IPS DF 19.7 (cell line): ENCODE measurements around the gene PPP2R2B.
"Not testable (repeated sequence)": the region's sequence is repeated elsewhere in the genome, so short reads cannot be mapped to it uniquely, and the experiment has no call there.

ENCODE experiments used
- DNase-seq: peaks from one replicate; pipeline ENCODE4 v3.0.0-alpha.2; 2013; ENCODE audit warnings: low read depth, low spot score

PPP2R2B gene

DNA sequence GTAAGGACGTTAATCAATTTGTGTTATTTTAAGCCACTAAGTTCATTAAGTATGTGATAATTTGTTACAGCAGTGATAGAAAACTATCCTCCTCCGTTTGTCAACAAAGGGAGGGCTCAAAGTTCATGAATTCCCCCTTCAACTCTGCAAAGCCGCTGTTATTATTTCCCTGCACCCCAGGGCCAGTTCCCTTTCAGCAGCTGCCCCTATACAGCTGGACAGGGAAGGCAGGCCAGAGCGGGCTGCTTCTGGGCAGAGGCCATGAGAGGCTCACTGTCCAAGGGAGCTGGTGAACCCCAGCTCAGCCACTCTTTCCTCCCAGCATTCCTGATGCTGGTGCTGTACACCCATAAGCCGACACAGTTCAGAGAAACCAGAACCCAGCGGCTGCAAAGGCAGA is 260.1 kb downstream of the PPP2R2B start:
- no peak for DNase-seq

DNA sequence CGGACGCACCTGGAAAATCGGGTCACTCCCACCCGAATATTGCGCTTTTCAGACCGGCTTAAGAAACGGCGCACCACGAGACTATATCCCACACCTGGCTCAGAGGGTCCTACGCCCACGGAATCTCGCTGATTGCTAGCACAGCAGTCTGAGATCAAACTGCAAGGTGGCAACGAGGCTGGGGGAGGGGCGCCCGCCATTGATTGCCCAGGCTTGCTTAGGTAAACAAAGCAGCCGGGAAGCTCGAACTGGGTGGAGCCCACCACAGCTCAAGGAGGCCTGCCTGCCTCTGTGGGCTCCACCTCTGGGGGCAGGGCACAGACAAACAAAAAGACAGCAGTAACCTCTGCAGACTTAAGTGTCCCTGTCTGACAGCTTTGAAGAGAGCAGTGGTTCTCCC is 268.8 kb downstream of the PPP2R2B start:
- not testable (repeated sequence) for DNase-seq

DNA sequence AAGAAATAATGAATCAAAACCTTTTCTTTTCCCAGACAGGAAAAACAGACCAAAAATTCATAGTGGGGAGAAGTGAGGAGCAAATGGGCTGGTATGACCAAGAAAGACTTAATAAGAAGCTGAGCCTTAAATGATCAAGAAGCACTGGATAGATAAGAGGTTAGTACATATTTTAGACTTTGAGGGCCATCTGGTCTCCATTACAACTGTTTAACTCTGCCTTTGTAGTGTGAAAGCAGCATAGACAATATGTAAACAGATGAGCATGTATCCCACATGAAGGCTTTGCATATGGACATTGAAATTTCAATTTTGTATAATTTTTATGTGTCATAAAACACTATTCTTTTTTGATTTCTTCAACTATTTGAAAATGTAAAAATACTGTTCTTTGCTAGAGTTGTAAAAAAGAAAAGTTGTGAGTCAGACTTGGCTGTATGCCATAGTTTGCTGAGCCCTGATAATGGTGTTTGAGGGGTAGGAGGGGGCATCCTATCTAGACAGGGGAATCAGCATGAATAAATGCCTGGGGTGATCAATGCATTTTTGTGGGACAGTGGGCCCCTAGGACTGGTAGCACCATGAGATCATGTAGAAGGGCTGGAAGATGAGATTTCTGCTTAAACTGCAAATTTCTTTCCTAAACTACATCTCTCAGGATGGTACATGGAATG is 270.8 kb downstream of the PPP2R2B start:
- DNase-seq: no peak

DNA sequence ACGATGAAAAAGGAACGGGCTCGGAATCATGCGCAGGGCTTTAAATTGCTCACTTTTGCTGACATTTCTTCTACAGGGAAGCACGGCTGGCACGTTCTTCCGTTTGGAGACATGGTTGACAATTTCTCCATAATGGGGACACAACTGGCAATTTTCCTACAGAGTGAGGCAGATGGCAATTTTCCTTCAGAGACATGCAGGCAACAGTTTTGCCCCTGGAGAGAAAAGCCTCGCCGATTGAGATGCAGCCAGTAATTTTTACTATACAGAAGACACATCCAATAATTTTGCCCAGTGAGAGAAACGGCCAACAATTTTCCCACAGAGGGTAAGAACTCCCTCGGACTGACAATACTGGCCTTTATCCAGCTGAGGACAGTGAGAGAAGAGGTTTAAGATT is 271.7 kb downstream of the PPP2R2B start:
- no peak for DNase-seq

DNA sequence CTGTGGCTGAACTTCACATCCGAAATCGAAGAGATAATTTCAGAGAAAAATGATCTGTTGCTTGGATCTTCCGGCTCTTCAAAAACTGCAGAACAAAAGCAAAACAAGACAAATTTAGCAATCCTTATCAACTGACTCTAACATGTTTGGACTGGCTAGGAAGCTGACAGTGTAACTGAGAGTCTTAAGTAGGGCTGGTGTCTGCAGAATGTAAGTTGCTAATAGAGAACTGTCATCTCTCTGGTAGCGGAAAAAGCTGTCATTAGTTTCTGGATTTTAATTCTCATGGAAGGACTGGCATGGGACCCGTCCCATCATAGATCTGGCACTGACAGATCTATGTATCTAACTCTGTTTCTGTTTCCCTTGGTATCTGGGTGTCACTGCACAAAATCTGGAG is 278.2 kb downstream of the PPP2R2B start:
- DNase-seq: no peak

DNA sequence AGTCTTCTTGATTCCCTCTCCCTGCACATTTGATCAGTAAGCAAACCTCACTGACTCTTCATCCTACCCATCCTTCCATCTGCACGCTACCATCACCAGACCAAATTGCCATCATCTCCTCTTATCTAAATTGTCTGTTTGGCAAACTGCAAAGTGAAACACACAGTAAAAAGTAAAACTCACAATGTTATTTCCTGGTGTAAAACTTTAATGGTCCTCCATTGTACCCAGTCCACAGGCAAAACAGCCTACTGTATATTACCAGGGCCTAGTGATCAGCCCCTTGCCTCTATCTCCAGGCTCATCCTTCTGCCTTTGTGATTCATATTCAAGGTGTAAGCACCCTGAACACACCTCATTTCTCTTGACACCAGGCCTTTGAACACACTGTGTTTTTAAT is 279.3 kb downstream of the PPP2R2B start:
- DNase-seq: no peak

DNA sequence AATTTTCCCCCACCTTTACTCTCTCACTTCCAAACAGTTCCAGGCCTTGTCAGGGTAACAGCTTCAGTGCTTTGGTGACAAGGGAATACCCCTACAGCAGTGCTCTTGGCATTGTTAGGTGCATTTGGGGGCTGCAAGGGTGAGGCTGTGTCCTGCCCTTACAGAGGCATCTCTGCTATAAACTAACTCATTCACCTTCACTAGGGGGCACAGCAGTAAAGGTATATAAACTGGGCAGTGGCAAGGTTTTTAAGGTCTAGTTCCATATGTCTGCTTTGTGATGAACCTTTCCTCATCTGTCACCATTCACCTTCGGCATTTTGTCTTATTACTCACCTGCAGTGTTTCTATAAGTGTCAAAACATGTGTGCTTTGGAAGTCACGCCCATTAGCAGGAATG is 283.5 kb downstream of the PPP2R2B start:
- no peak for DNase-seq

DNA sequence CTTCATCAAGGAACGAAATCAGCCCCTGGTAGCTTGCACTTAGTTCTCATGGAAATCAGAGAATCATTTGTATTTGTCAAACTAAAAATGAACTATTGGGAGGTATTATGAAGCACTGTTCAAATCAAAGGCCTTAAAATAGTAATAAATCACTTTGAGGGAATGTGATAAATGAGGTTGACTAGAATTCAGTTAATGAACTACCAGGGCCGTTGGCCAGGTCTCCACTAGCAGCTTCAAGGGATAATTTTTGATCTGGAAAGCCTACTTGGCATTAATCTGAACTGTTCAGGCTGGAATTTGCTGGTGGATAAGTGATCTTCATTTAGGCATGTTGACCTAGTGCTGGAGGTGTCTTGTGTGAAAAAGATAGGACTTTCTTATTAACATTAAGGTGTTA is 286.2 kb downstream of the PPP2R2B start:
- DNase-seq: no peak

DNA sequence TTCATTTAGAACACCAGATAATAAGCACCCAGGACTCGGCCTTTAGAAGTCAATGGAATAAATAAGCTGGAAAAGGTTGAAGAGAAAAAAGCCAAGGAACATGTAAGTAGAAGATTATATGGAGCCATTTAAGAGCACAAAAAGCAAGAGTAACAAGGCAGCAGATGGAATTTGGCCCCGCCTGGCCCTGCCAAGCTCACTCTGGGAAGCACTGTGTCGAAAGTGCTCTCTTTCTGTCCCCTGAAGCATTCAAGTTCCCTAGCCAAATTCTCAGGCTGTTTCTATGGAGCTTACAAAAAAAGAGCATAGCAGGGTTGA is 289.6 kb downstream of the PPP2R2B start:
- no peak for DNase-seq

DNA sequence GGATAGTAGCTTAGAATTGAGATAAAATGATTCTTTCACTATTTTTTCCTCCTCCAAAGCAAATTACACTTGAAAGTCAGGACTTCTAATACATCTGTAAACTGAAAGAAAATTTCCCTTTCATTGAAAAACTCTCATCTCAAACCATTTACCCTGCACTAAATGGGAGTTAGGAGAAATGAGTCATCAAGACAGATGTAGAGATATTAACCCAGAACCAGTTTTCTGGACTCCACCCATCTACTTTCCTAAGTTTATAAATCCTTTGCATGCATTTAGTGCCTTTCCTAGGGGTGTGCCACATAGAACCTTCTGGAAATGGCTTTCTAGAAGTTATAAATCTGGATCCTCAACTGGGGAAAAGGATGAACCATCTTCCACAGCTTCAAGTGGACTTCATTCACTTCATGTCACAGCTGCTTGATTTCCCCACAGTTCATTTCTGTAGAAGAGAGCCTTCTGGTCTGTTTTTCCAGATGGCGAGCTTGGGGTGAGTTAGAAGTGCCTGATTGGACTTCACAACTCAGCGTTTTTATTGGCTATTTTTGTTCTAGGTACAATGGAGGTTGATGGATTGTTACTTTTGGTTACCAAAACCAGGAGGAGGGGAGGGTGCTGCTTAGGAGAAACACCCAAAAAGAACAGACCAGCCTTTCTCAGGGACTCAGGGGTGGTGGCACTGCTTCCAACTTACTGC is 290.1 kb downstream of the PPP2R2B start:
- DNase-seq: no peak

DNA sequence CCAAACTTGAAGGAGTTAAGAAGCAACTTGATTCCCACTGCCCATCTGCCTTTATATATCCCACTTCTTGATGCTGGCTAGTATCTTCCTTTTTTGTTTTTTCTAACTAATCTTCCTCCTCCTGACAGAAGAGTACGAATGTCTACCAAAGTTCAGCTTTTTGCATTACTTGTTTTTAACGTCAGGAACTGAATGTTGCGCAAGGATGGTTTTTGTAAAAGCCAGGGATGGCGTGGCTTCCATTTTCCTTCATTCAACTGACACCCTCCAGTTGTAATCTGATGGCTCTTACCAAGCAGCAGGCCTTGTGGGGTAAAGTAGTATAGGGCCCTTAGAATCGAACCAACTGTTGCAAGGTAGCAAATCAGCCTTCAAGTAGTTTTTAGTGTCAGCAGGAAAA is 291.8 kb downstream of the PPP2R2B start:
- DNase-seq: no peak

DNA sequence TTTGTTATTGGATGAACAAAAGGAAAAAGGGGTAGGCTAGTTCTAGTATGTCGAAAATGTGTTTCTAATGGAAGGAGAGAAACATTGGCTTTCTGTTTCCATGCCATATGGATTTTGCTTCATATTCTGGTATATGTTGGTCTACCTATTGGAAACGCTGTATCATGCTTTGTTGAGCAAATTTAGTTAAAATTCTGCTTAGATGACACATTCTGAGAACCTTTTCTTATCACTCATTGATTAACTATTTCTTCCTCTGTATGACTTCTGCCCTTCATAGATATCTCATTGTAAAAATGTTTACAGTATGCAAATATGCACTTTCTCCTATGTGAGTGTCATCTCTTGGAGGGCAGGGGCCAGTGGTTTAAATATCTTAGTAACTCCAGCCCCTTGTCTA is 293.8 kb downstream of the PPP2R2B start:
- no peak for DNase-seq

DNA sequence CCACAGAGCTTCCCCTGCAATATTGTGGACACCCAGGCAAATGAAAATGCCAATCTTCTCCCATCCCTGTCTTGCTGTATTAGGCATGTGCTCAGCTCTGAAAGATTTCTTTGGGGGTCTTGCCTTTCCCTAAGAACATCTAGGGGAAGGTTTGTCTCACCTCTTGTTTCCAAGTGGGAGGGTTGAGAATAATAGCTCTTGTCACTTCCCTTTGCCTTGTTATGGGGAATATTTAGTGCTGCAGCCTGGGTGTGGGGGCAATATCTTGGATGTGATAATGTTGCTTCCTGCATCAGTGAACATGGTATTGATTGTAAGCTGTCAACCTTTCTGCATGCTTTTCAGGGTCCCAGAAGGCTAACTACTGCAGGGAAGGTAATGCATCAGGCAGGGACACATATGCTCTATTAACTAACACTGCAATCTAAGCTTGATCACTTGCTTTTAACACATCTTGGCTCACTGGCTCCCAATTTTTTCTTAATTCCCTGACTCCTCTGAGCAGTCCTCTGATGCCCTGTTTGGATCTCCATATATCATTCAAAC is 296.4 kb downstream of the PPP2R2B start:
- no peak for DNase-seq

DNA sequence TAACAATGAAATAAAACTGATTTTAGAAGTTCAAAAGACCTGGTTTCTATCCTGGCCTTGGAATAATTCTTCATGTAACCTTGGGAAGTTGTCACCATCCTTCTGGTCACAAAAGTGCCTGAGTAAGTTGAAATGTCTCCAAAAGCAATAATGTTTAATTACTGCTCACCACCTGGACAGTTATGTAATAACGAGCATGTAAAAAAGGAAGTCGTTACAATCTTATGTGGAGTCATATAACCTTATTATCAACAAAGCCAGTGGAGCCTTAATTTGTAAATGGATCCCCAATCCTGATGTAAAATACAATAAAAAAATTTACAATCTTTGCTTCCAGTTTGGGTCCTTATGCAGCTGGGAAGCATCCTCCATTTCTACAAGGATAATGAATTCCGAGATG is 298.3 kb downstream of the PPP2R2B start:
- DNase-seq: no peak

DNA sequence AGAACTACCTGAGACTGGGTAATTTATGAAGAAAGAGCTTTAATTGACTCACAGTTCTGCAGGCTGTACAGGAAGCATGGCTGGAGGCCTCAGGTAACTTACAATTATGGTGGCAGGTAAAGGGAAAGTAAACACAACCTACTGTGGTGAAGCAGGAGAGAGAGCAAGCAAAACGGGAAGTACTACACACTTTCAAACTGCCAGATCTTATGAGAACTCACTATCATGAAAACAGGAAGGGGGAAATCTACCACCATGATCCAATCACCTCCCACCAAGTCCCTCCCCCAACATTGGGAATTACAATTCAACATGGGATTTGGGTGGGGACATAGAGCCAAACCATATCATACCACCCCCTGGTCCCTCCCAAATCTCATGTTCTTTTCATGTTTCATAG is 303.8 kb downstream of the PPP2R2B start:
- DNase-seq: no peak

DNA sequence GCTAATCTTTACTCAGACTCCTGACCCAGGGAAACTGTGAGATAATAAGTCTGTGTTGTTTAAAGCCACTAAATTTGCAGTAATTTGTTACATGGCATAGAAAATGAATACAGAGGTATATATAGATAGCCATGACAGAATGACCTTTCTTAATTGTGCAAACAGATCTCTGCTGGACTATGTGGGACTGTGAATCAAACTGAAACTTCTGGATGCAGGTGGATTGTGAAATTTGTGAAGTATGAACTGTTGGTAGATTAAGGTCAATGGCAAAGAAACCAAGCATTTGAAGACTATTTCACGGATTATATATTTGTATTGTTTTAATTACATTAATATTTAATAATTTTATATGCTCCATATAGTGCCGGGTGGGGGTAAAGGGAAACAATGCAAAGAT is 310.4 kb downstream of the PPP2R2B start:
- DNase-seq: no peak

DNA sequence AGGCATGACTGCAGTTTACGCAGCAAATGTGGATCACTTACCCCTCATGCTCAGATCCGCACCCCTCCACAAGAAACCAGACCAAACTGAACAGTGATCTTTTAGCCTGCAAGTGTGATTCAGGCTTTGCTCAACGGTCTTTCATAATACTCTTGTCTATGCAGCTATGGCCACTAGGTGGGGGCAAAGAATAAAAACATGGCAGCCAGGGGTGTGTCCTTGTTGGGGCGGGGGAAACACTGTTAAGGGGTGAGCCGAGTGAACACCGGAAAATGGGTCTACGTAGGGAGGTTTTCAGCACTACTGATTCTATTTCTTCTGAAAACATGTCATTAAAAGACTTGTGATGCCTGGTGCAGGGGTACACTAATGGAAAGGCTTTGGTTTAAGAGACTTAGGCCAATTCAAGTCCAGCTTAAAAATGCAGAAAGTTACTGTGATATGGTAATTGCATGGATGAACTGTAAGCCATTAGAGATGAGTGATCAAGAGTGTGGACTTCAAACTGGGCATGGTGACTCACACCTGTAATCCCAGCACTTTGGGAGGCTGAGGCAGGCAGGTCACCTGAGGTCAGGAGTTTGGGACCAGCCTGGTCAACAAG is 312.7 kb downstream of the PPP2R2B start:
- DNase-seq: no peak

DNA sequence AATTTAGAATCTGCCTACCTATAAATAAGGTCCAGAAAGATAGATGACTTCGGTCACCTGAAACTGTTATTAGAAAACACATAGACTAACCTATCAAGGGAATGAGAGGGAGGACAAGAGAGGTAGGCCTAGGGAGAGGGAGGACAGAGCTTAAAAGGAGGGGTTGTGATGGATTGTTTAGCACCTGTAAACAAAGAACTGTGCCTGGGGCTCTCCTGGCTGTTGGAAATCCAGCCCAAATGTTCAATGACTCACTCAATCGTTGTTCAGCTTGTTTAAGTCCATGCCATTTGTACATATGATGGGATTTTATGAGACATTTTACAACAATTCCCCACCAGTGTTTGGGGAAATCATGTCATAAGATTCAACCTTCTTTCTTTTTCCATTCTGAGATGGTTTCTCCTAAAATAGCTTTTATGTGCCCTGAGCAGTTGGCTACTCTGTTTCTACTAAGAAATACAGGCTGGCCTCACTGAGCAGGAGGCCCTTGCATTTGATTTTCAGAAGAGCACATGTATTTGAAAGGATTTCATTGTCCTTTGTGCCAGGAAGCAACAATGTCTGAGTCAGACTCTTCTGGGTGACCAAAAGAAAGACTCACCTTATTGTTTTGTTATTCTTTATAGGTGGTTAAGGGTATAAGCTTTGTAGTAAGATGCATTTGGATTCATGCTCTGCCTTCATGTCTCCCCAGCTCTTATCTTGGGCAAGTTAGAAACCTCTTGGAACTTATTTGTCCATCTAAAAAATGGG is 314.4 kb downstream of the PPP2R2B start:
- no peak for DNase-seq

DNA sequence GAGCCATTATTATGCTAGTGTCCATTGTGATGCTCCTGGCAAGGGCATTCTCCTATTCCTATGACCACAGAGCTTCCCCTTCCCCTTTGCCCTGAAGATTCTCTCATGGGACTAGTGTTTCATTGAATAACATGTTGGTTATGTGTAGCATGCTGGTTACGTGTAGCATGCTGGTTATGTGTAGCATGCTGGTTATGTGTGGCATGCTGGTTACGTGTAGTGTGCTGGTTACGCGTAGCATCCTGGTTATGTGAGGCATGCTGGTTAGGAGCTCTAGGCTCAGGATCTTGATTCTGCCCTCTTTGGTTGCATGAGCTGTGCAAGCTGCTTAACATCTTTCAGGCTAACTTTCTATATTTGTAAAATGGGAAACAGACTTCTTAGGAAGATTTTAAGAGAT is 316.1 kb downstream of the PPP2R2B start:
- DNase-seq: no peak

DNA sequence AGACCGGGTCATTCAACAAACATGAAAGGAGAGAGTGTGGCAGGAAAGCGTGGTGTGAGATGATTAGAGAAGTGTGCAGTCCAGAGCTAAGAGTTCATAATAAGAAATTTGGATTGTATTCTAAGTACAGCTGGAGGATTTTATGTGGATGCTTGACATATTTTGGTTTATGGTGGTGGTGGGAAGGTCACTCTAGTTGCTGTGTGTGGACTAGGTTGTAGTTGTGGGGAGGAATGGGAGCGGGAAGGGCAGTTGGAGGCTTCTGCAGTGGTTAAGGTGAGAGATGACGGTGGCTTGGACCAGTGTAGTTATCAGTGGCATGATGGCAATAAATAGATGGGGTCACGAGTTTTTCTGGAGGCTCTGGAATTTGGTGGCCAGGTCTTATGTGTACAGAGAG is 316.8 kb downstream of the PPP2R2B start:
- DNase-seq: no peak

DNA sequence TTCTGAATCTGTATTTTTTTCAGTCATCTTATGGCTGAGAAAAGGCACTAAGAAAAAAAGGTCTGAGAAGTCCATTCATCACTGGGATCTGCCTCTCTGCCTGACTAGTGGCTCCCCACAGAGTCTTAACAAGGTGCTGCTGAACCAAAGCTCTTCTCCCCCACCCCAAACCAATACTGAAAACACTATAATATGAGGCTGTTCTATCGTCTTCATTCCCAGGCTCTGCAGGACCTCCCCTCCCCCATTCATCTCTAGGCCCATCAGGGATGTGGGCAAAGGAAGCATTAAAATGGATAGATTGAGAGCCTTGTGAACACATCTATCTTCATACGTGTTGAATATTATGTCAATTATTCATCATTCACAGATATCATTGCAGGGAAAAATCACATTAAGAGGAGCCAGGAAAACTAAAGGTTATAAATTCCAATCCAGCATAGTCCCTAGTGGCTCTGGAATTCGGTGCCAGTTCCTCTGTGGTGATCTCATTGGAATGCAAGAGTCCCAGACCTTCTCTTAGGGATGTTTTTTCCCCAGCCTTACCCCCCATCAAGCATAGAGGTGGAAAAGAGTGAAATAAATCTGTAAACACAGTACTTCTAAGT is 318.2 kb downstream of the PPP2R2B start:
- DNase-seq: no peak

DNA sequence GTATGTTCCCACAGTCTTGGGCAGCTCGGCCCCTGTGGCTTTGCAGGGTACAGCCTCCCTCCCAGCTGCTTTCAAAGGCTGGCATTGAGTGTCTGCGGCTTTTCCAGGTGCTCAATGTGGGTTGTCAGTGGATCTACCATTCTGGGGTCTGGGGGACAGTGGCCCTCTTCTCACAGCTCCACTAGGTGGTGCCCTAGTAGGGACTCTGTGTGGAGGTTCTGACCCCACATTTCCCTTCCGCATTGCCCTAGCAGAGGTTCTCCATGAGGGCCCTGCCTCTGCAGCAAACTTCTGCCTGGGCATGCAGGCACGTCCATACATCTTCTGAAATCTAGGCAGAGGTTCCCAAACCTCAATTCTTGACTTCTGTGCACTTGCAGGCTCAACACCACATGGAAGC is 321.7 kb downstream of the PPP2R2B start:
- DNase-seq: not testable (repeated sequence)
